22Rv1 (cell line): ENCODE data around the gene FNBP1L.

Experiments used
- CTCF ChIP-seq: fragments of 450-650 bp; IDR thresholded peaks from 2 replicates; pipeline ENCODE4 v1.5.1; 2017; ENCODE audit warnings: mild to moderate bottlenecking
- ZFX ChIP-seq: fragments of 450-650 bp; IDR thresholded peaks from 2 replicates; pipeline ENCODE4 v1.6.1; 2017; ENCODE audit warnings: antibody characterized with exemption, borderline replicate concordance

- TF ChIP-seq CTCF = no peak
- TF ChIP-seq ZFX = no peak
Observed at GRCh38 chr1:93483606-93484005, 35.7 kb downstream of the FNBP1L start.
